ENCODE measurements around the gene PIGM.

The PIGM gene

DNA sequence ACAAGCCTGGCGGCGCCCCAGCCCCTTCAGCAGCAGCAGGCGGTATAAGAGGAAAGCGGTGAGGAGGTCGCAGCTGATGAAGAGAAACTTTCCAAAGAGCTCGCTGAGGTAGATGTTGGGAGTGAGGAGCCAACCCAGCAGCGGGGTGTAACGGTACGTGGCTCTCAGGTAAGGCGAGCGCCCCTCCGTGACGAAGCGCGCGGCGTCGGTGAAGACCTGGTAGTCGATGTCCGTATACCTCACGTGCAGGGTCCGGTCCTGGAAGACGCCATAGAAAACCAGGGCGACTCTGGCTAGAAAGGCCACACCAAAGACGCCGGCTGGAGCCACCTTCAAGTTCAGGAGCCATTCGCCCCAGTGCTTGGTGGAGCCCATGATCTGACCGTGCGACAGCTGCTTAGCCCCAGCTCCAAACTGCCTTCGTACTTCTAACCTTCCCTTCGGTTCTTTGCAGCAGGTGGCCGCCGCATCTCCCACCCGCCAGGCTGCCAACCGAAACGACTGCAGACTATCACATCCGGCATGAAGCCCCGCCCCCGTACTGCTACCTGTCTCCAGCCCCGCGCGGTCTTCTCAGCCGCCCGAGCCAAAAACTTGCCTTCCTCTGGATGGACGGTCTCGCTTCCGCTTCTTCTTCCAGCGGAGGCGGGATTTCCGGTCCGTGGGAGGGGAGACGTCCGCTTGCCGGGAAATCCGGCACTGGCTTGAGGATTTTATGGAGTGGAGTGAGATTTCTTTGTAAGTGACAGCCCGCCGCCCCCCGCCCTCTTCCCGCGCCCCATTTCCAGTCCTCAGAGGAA is at the start of gene PIGM:
TSS of gene PIGM (minus strand) at position 626 of the 800 bp plus-strand sequence. CDS start at position 375, 251 bp downstream.
- in situ Hi-C loops (cut with MboI; ENCODE audit: low sequenced_read_pairs), result no loop called here

GRCh38 chr1:160081261-160081936 is 49.6 kb upstream of the PIGM start, which contains the start of gene KCNJ9:
Gene KCNJ9, plus strand, starts transcription at chr1:160081538. Its CDS starts 2,493 bp downstream, at chr1:160084031.
- in situ Hi-C loops (cut with MboI; ENCODE audit: low sequenced_read_pairs), result no loop called here

DNA sequence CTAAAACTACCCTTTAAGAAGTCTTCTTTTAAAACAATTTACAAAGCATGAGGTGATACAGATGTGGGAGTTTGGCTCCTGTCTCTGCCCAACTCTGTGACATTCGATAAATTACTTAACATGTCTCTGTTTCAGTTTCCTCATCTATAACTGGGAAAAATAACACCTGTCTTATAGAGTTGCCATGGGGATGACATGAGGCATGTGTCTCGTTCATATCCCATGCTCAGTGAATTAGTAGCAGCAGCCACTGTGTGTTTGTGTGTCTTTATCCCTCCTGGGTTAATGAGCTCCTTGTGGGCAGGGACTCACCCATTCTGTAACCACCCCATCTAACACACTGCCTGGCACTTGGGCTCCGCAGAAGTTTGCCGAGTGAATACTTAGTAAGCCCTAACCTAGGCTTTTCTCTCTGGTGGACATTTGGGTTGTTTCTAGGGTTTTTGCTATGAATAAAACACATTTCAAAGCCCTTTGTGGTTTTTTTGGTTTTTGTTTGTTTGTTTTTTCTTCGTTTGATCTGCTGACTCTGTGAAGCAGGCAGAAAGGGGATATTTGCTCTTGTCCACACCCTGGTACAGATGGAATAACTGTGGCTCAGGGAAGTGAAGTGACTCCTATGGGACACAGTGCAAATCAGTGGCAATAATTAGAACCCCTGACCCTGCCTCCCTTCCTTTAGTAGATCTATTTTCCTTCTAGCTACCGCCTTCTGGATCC is 48.8 kb upstream of the PIGM start:
- in situ Hi-C loops (cut with MboI; ENCODE audit: low sequenced_read_pairs), result no loop called here

- in situ Hi-C loops (cut with MboI; ENCODE audit: low sequenced_read_pairs), result no loop called here
Measured at GRCh38 chr1:160079448-160079847, 47.7 kb upstream of the PIGM start.

DNA sequence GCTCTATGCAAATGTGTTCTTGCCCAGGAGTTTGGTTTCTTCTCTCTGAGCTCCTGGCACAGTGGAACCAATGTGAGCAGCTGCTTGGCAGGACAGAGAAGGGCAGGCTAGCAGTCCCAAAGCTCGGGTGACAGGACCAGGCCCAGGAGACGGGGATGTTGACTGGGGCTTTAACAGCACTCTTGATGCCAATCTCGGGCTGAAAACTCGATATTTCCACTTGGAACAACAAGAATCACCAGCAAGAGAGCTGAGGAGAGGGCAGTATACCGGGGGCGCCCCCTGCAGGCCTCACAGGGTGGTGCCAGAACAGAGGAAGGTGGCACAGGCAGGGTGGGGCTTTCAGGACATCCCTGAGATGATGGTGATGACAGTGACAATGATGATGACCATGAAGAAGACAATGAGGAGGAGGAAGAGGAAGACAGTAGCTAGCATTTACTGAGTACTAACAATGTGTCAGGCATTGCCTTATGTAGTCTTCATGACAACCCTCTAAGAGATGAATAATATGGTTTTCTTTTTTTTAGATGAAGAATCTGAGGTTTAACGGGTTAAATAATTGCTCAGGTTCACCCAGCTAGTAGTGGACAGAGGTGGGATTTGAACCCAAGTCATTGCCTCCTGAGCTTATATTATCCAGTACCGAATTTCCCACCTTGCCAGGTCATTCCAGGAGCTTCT is 46.9 kb upstream of the PIGM start:
- in situ Hi-C loops (cut with MboI; ENCODE audit: low sequenced_read_pairs), result no loop called here

DNA sequence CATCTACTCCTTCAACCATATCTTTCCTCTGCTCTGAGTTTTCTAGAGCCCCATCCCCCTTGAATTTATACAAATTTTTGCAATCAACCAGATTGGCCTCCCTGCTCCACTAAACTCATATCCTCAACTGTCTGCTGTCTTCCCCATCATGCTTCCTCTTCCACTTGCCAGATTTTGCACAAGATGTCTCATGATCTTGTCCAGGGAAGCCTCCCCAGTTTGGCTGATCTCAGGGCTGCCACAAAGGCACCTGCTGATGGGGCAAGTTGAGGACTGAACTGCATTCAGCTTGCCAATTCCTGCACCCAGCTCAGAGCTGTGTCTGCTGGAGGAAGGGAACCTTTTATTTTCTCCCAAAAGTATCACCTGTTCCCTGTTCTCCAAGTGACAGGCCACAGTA is 45.7 kb upstream of the PIGM start:
- in situ Hi-C loops (cut with MboI; ENCODE audit: low sequenced_read_pairs), result no loop called here

DNA sequence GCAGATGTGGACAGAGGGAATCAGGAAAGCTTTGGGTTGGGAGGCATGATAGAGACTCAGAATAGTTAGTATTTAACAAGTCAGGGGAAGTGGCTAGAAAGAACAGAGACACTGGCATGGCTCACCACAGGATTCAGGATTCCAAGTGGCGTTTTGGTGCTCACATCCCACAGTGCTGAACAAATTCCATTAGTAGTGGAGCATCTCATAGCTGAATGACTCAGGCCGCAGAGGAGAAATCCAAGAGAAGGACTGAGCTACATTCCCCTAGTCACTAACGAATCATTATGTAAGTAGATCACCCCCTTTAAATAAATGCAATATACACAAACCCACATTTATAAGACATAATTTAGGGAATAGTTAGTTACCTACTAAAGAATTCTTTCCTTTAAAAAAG is 44.5 kb upstream of the PIGM start:
- in situ Hi-C loops (cut with MboI; ENCODE audit: low sequenced_read_pairs), result no loop called here

GRCh38 chr1:160075836-160076235 is 44.0 kb upstream of the PIGM start:
- in situ Hi-C loops (cut with MboI; ENCODE audit: low sequenced_read_pairs), result no loop called here

GRCh38 chr1:160074865-160075264 is 43.1 kb upstream of the PIGM start:
- in situ Hi-C loops (cut with MboI; ENCODE audit: low sequenced_read_pairs), result no loop called here

DNA sequence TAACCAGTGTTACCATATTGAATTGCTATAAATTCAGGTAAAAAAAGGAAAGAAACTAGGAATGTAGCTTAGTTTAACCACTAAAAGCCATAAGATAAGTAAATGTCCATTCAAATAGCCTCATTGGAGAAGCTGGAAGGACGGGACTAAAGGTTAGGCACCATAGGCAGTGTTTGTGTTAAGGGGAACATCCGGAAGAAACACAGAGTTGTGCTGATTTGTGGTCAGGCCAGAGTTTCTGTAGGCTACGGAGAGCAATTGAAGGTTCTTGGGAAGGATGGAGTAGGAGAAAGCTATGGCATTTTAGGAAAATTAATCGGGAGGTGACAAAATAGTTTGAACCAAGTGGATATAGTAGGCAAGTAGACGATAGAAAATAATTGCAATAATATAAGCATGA is 39.5 kb upstream of the PIGM start:
- in situ Hi-C loops (cut with MboI; ENCODE audit: low sequenced_read_pairs), result no loop called here

GRCh38 chr1:160070243-160071163 is 38.7 kb upstream of the PIGM start:
- in situ Hi-C loops (cut with MboI; ENCODE audit: low sequenced_read_pairs), result no loop called here

GRCh38 chr1:160069460-160070231 is 37.9 kb upstream of the PIGM start, which contains the start of gene KCNJ10:
Gene KCNJ10, minus strand, starts transcription at chr1:160070160. Its CDS starts 27,628 bp downstream, at chr1:160042532.
- in situ Hi-C loops (cut with MboI; ENCODE audit: low sequenced_read_pairs), result no loop called here

GRCh38 chr1:160068225-160068624 is 36.4 kb upstream of the PIGM start:
- in situ Hi-C loops (cut with MboI; ENCODE audit: low sequenced_read_pairs), result no loop called here

GRCh38 chr1:160066829-160067745 is 35.3 kb upstream of the PIGM start:
- in situ Hi-C loops (cut with MboI; ENCODE audit: low sequenced_read_pairs), result no loop called here

DNA sequence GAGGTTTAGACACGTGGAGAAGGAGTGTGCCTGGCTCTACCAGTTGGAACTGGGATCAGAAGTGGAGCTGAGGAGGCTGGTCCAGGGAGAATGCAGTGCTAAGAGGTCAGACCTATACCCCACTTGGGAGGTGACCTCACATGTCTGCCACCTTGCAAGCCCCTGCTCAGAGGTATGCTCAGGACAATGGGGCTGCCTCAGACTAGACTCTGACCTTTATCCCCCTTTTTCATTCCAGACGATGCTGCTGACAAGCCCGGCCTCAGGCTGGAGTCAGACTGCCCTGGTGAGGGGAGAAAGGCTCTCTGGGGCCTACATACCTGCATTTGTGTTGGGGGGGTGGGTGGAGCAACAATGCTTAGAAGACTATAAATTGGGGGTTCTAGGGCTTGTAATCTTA is 33.0 kb upstream of the PIGM start:
- in situ Hi-C loops (cut with MboI; ENCODE audit: low sequenced_read_pairs), result no loop called here

GRCh38 chr1:160064164-160064563 is 32.4 kb upstream of the PIGM start:
- in situ Hi-C loops (cut with MboI; ENCODE audit: low sequenced_read_pairs), result no loop called here

- in situ Hi-C loops (cut with MboI; ENCODE audit: low sequenced_read_pairs), result no loop called here
Measured at GRCh38 chr1:160063176-160063575, 31.4 kb upstream of the PIGM start.

GRCh38 chr1:160062230-160062532 is 30.4 kb upstream of the PIGM start:
- in situ Hi-C loops (cut with MboI; ENCODE audit: low sequenced_read_pairs), result no loop called here

All from HL-60/S4 treated with phorbol 12-myristate 13-acetate at 8.2 ng/mL for 4 days and 3 days (cell line).